H9 (cell line): Measurements from ENCODE around the gene ZNF774. TPM values are rescaled to one million over a fixed set of nuclear protein-coding genes. Genes with fewer than 3 reads are reported as not detected.

Source experiments
- DNase-seq: peaks from one replicate; pipeline ENCODE4 v3.0.0-alpha.2; 2017
- H2AFZ ChIP-seq: one replicate; pipeline ENCODE4 v1.6.1; 2013; ENCODE audit warnings: mild to moderate bottlenecking, low read length, control low read depth, moderate library complexity
- H2AK5ac ChIP-seq: 2 replicates; pipeline ENCODE4 v1.6.1; 2013; ENCODE audit warnings: low read length, control low read depth, mixed read lengths; ENCODE audit not compliant: insufficient read length
- H2BK120ac ChIP-seq: one replicate; pipeline ENCODE4 v1.6.1; 2013; ENCODE audit warnings: low read depth, mild to moderate bottlenecking, low read length, control low read depth, inconsistent platforms; ENCODE audit not compliant: poor library complexity, severe bottlenecking
- H2BK12ac ChIP-seq: 2 replicates; pipeline ENCODE4 v1.6.1; 2013; ENCODE audit warnings: low read length, control low read depth, mixed read lengths, low read depth; ENCODE audit not compliant: insufficient read length
- H2BK15ac ChIP-seq: 2 replicates; pipeline ENCODE4 v1.6.1; 2013; ENCODE audit warnings: low read depth, low read length, control low read depth
- H2BK20ac ChIP-seq: one replicate; pipeline ENCODE4 v1.6.1; 2013; ENCODE audit warnings: low read depth, mild to moderate bottlenecking, low read length, control low read depth, inconsistent platforms; ENCODE audit not compliant: poor library complexity, severe bottlenecking
- H2BK5ac ChIP-seq: 2 replicates; pipeline ENCODE4 v1.6.1; 2013; ENCODE audit warnings: low read length, control low read depth, mixed read lengths; ENCODE audit not compliant: insufficient read length
- H3K14ac ChIP-seq: 2 replicates; pipeline ENCODE4 v1.6.1; 2013; ENCODE audit warnings: low read length, control low read depth; ENCODE audit not compliant: insufficient read depth
- H3K18ac ChIP-seq: 2 replicates; pipeline ENCODE4 v1.6.1; 2013; ENCODE audit warnings: low read depth, mild to moderate bottlenecking, mixed read lengths, low read length, control low read depth; ENCODE audit not compliant: insufficient read length
- H3K23ac ChIP-seq: 2 replicates; pipeline ENCODE4 v1.6.1; 2013; ENCODE audit warnings: low read length, control low read depth, mixed read lengths, low read depth; ENCODE audit not compliant: insufficient read length
- H3K23me2 ChIP-seq: 2 replicates; pipeline ENCODE4 v1.6.1; 2013; ENCODE audit warnings: low read depth, mild to moderate bottlenecking, mixed read lengths, low read length, control low read depth; ENCODE audit not compliant: insufficient read length, poor library complexity, severe bottlenecking
- H3K27ac ChIP-seq: 2 replicates; pipeline ENCODE4 v1.5.1; 2013; ENCODE audit warnings: low read length, control low read depth, mixed read lengths, low read depth; ENCODE audit not compliant: insufficient read length
- H3K27me3 ChIP-seq: 2 replicates; pipeline ENCODE4 v1.6.1; 2013; ENCODE audit warnings: low read length, control low read depth, inconsistent platforms; ENCODE audit not compliant: insufficient read depth
- H3K4ac ChIP-seq: 2 replicates; pipeline ENCODE4 v1.6.1; 2013; ENCODE audit warnings: low read depth, mild to moderate bottlenecking, control low read depth, inconsistent platforms, low read length, moderate library complexity
- H3K4me1 ChIP-seq: 2 replicates; pipeline ENCODE4 v1.6.1; 2013; ENCODE audit warnings: low read length, control low read depth, inconsistent platforms; ENCODE audit not compliant: insufficient read depth
- H3K4me2 ChIP-seq: 2 replicates; pipeline ENCODE4 v1.6.1; 2013; ENCODE audit warnings: low read length, control low read depth, mixed read lengths; ENCODE audit not compliant: insufficient read length, insufficient read depth
- H3K56ac ChIP-seq: 2 replicates; pipeline ENCODE4 v1.6.1; 2013; ENCODE audit warnings: low read depth, mild to moderate bottlenecking, mixed read lengths, low read length, control low read depth; ENCODE audit not compliant: insufficient read length
- H3K79me1 ChIP-seq: 2 replicates; pipeline ENCODE4 v1.6.1; 2013; ENCODE audit warnings: low read depth, mild to moderate bottlenecking, moderate library complexity, low read length, control low read depth, inconsistent platforms; ENCODE audit not compliant: insufficient read depth, poor library complexity, severe bottlenecking
- H3K79me2 ChIP-seq: 2 replicates; pipeline ENCODE4 v1.6.1; 2013; ENCODE audit warnings: low read length, control low read depth, inconsistent platforms; ENCODE audit not compliant: insufficient read depth
- H3K9ac ChIP-seq: 2 replicates; pipeline ENCODE4 v1.6.1; 2013; ENCODE audit warnings: low read length, control low read depth, mixed read lengths; ENCODE audit not compliant: insufficient read length; ENCODE audit errors: extremely low read depth
- H3K9me3 ChIP-seq: one replicate; pipeline ENCODE4 v1.6.1; 2013; ENCODE audit warnings: low read depth, low read length, inconsistent platforms; ENCODE audit not compliant: control insufficient read depth
- H3T11ph ChIP-seq: one replicate; pipeline ENCODE4 v1.6.1; 2013; ENCODE audit warnings: mild to moderate bottlenecking, low read length, control low read depth, inconsistent platforms
- H4K20me1 ChIP-seq: one replicate; pipeline ENCODE4 v1.6.1; 2013; ENCODE audit not compliant: control insufficient read depth, insufficient read length, insufficient read depth
- H4K5ac ChIP-seq: 2 replicates; pipeline ENCODE4 v1.6.1; 2013; ENCODE audit warnings: low read depth, mild to moderate bottlenecking, mixed read lengths, low read length, control low read depth; ENCODE audit not compliant: insufficient read length
- H4K8ac ChIP-seq: replicated peaks from 2 replicates; pipeline ENCODE4 v1.6.1; 2013; ENCODE audit warnings: low read length, control low read depth, mixed read lengths, low read depth; ENCODE audit not compliant: insufficient read length
- H4K91ac ChIP-seq: 2 replicates; pipeline ENCODE4 v1.6.1; 2013; ENCODE audit warnings: low read depth, mild to moderate bottlenecking, moderate library complexity, mixed read lengths, low read length, control low read depth; ENCODE audit not compliant: insufficient read length
- H3K27ac Mint-ChIP-seq, 3 experiments: 2 replicates in 2 of 3; 3 replicates in 1 of 3; pipeline ENCODE4 v1.8.0; 2020 to 2021; ENCODE audit warnings: mixed read lengths in 3 of 3, mild to moderate bottlenecking in 1 of 3, moderate library complexity in 1 of 3
- H3K27me3 Mint-ChIP-seq: 2 replicates; pipeline ENCODE4 v1.8.0; 2021; ENCODE audit warnings: low read depth, mild to moderate bottlenecking, moderate library complexity, mixed read lengths
- H3K36me3 Mint-ChIP-seq, 3 experiments: 2 replicates in 2 of 3; 3 replicates in 1 of 3; pipeline ENCODE4 v1.8.0; 2020 to 2021; ENCODE audit warnings: low read depth in 3 of 3, mixed read lengths in 3 of 3; ENCODE audit not compliant: insufficient read depth in 1 of 3
- H3K4me1 Mint-ChIP-seq, 2 experiments: 2 replicates each; pipeline ENCODE4 v1.8.0; 2020; ENCODE audit warnings: mixed read lengths in 2 of 2
- H3K4me3 Mint-ChIP-seq, 2 experiments: 2 replicates in 1 of 2; 3 replicates in 1 of 2; pipeline ENCODE4 v1.8.0; 2020 to 2021; ENCODE audit warnings: mild to moderate bottlenecking in 2 of 2, mixed read lengths in 2 of 2, moderate library complexity in 1 of 2
- H3K9me3 Mint-ChIP-seq, 2 experiments: 2 replicates in 1 of 2; 3 replicates in 1 of 2; pipeline ENCODE4 v1.8.0; 2020; ENCODE audit warnings: mild to moderate bottlenecking in 2 of 2, mixed read lengths in 2 of 2, moderate library complexity in 1 of 2
- WGBS: extraction: QIAGEN DNeasy Blood & Tissue Kit; methylation state at CpG from one replicate; pipeline ENCODE4 v1.1.7; 2013; ENCODE audit warnings: missing lambda C conversion rate, low lambda C conversion rate, mixed read lengths; ENCODE audit not compliant: insufficient read length; ENCODE audit errors: extremely low coverage; 5-methylcytosine and 5-hydroxymethylcytosine counted together
- total RNA-seq: library from RNA; stranded (reverse); gene quantifications from 2 replicates; pipeline ENCODE4 v1.2.1, GENCODE V29; 2021
- TF ChIP-seq, protein P1 (sequence below): fragments of 200-600 bp; sonication (generic); conservative IDR thresholded peaks from 3 replicates; pipeline ENCODE4 v1.8.0; 2021; ENCODE audit warnings: antibody characterized with exemption, mild to moderate bottlenecking

Gene ZNF774
- total RNA-seq, 1 experiment from 2014 or later, result 2.5 TPM

GRCh38 chr15:90340345-90340744 is 11.7 kb upstream of the ZNF774 start:
- Histone ChIP-seq H2BK12ac (no peak overlapping the region), H2BK5ac (no peak overlapping the region), H3K27ac (no peak overlapping the region), H3K9me3 (no peaks in the 10 kb centered on the region), H3K4me2 (no peak overlapping the region), H3K9ac (no peak overlapping the region), H3K79me1 (no peaks in the 10 kb centered on the region), H3K79me2 (no peaks in the 10 kb centered on the region), H3T11ph (no peak overlapping the region), H4K8ac (no peak overlapping the region), H3K18ac (no peak overlapping the region), H3K4me1 (no peaks in the 10 kb centered on the region), H3K23me2 (no peaks in the 10 kb centered on the region), H3K56ac (no peak overlapping the region), H3K23ac (no peak overlapping the region), H4K5ac (no peak overlapping the region), H2AK5ac (no peak overlapping the region), H2AFZ (no peak overlapping the region), H4K91ac (no peak overlapping the region), H3K4ac (no peak overlapping the region), H2BK20ac (no peak overlapping the region), H2BK120ac (no peak overlapping the region), H3K27me3 (no peaks in the 10 kb centered on the region), H3K14ac (no peak overlapping the region), H2BK15ac (no peak overlapping the region), H4K20me1 (no peaks in the 10 kb centered on the region)
- WGBS, result no CpG with 5 or more reads among the region's 6 CpGs
- DNase-seq, result peak; percentile 78
- Mint-ChIP-seq H3K27me3 (no peaks in the 10 kb centered on the region), H3K27ac (no peak overlapping the region; a peak in 1 of 7 replicates), H3K9me3 (no peaks in the 10 kb centered on the region), H3K36me3 (no peaks in the 10 kb centered on the region), H3K4me3 (no peak overlapping the region), H3K4me1 (peaks cover 0 to 4% of the 10 kb centered on the region in 2 experiments; a peak in 1 of 4 replicates)
- TF ChIP-seq, protein P1, sequence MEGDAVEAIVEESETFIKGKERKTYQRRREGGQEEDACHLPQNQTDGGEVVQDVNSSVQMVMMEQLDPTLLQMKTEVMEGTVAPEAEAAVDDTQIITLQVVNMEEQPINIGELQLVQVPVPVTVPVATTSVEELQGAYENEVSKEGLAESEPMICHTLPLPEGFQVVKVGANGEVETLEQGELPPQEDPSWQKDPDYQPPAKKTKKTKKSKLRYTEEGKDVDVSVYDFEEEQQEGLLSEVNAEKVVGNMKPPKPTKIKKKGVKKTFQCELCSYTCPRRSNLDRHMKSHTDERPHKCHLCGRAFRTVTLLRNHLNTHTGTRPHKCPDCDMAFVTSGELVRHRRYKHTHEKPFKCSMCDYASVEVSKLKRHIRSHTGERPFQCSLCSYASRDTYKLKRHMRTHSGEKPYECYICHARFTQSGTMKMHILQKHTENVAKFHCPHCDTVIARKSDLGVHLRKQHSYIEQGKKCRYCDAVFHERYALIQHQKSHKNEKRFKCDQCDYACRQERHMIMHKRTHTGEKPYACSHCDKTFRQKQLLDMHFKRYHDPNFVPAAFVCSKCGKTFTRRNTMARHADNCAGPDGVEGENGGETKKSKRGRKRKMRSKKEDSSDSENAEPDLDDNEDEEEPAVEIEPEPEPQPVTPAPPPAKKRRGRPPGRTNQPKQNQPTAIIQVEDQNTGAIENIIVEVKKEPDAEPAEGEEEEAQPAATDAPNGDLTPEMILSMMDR, result peak; percentile 28; the same call in 2 of the 3 replicates
